GM18519 (cell line): Measurements from ENCODE around the gene PPP1R13B.
"Not testable (repeated sequence)": the region's sequence is repeated elsewhere in the genome, so short reads cannot be mapped to it uniquely, and the experiment has no call there.

Source experiments
- ATAC-seq: cut with Tn5 transposase; IDR thresholded peaks from one replicate; pipeline ENCODE4 v1.9.1; 2021; ENCODE audit warnings: mild to moderate bottlenecking, moderate library complexity; ENCODE audit not compliant: unreplicated experiment, low FRiP score

PPP1R13B gene

GRCh38 chr14:103861413-103862392 lies 14.3 kb upstream of the PPP1R13B start:
- ATAC-seq = no peak

- no peak for ATAC-seq
Measured at GRCh38 chr14:103859416-103860202, 12.2 kb upstream of the PPP1R13B start.

- ATAC-seq = no peak
Measured at GRCh38 chr14:103858063-103858781, 10.8 kb upstream of the PPP1R13B start.

- ATAC-seq = no peak
Measured at GRCh38 chr14:103857256-103857655, 9.9 kb upstream of the PPP1R13B start.

GRCh38 chr14:103856607-103857006 lies 9.2 kb upstream of the PPP1R13B start:
- ATAC-seq = no peak

GRCh38 chr14:103856105-103856504 lies 8.7 kb upstream of the PPP1R13B start:
- no peak for ATAC-seq

DNA sequence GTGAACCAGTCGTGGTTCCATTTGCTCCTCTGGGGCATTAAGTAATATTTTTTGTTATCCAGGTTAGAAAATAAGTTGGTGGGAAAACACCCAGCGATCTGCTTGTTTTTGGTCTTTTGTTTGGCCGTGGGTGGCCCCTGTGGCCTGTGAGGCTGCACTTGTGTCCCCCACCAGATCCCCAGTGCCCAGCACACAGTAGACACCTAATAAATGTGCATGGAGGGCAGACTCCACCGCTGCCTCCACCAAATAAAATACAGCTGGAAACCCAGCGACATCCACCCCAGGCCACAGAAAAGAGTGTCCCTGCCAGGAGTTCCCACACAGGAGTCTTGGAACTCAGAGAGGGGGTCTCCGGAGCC lies 8.3 kb upstream of the PPP1R13B start:
- ATAC-seq = no peak

DNA sequence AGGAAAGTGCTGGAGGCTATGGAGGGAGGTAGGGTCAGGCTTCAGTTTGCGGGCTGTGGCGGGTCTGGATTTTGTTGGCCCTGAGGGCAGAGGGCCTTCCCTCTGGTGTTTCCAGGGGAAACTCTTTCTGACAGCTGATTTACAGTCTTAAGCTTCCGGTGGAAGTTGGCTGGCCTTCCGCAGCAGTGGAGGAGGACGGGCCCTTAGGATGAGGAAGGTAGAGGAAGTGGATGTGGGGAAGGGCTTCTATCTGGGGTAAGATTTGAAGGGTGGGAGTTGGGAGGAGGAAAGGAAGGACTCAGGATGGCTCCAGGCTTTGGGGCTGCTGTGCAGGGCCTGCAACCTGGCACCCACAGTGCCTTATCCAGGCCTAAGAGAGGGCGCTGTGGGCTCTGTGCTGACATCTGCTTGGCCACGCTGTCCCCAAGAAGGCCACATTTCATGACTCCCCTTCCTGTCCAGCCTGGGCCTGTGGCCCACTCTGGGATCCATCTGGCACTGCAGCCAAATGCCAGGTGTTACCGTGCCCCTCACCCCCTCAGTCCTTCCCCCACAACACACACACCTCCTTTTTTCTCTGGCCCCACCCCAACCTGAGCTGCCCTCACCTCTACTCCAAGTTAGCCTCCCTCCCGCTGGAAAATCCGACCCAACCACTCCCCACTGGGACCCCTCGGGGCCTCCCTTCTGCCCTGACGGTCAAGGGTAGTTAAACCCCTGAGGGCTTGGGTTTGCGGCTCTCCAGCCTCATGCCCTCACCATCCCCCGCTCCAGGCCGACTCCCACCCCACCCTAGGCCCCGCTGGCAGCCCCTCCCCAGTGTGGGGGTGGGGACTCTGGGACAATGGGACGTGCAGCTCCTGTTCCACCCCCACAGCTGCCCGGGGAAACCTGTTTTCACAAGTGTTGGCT lies 7.7 kb upstream of the PPP1R13B start:
- no peak for ATAC-seq

GRCh38 chr14:103854017-103854808 lies 6.8 kb upstream of the PPP1R13B start:
- no peak for ATAC-seq

GRCh38 chr14:103849151-103849886 lies 1.9 kb upstream of the PPP1R13B start:
- no peak for ATAC-seq

- no peak for ATAC-seq
Measured at GRCh38 chr14:103848175-103849077, 1.1 kb upstream of the PPP1R13B start.

DNA sequence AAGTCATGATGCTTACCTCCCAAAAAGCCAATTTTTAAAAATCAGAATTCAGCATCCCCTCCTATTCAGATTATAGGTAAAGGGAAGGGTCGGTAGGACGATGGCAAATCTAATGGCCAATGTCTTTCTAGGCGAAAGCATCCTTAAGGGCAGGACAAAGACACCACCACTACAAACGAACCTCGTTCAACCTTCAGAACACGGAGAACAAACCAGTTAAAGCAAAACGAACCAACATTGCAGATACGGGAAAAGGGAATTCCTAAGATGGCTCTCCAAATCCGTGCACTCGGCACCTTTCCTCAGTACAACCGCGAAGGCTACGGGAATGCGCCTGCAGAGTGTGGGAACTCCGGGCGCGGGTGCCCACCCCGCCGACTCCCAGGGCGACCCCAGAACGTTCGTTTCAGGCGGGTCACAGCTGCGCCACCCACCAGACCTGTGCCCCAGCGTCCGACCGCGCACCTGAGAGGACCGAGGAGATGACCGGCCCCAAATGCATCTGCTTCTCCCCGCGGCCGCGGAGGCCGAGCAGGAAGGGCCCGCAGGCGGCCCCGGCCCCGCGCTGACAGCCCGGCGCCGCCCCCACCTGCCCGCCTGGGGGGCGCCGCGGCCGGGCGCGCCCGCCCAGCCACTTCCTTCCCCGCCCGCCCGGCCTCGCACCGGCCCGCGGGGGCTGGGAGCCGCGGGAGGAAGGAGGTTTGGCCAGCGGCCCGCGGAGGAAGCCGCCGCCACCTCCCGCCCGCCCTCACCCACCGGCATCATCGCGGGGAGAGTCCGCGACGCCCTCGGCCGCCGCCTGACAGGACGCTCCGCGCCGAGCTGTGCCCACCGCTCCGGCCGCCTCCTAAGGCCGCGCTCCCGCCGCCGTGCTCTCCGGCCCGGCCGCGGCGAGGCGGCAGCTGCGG lies 578 bp downstream of the PPP1R13B start:
- ATAC-seq = peak; percentile 19

- no peak for ATAC-seq
Measured at GRCh38 chr14:103846097-103846496, 1.3 kb downstream of the PPP1R13B start.

GRCh38 chr14:103845327-103845726 lies 2.0 kb downstream of the PPP1R13B start:
- ATAC-seq = no peak

GRCh38 chr14:103841265-103841664 lies 6.1 kb downstream of the PPP1R13B start:
- not testable (repeated sequence) for ATAC-seq

GRCh38 chr14:103840014-103840413 lies 7.4 kb downstream of the PPP1R13B start:
- ATAC-seq = no peak
